GM20000 (cell line): ENCODE data around the gene GTF3A.

Experiments used
- DNase-seq: peaks from one replicate; pipeline ENCODE4 v3.0.0; 2012; ENCODE audit warnings: low spot score
- CTCF ChIP-seq: IDR thresholded peaks from 2 replicates; pipeline ENCODE4 v1.5.1; 2012; ENCODE audit warnings: mild to moderate bottlenecking, control low read depth; ENCODE audit errors: extremely low read depth, missing control alignments

GTF3A gene

DNA sequence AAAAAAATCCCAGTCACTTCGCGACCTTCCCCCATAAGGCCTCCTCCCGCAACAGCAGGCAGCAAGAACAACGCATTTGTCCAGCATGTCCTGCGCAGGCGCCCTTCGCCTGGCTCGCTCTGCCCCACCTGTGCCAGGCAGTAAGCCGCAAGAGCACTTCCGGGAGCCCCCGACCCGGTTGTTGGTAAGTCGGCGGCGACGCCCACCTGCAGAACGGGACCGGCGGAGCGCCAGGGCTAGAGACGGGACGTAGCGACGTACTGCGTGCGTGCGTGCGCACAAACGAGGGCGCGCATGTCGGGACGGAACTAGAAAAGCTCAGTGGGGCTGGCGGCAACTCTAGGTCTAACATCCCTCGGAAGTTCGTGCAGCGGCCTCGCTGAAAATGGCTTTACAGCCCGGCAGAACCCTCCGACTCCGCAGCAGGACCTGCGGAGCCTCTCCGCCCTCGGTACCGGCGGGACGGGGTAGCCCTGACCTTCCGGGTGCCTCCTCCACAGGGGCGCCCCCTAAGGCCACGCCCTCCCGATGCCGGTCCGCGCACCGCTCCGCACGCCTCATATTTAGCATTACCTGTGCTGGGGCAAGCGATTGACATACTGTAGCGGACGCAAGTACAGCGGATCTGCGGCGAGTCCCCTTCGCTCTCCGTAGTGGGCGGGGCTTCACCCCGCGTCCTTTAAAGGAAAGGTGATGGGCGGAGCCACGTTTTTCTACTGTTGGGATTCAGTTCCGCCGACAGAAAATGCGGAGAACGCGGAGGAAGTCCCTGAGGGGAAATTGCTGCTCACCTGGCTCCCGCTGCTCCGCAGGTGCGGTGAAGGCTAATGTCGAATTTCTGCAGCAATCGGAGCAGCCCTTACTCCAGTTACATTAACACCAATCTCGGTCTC lies 25.8 kb downstream of the GTF3A start, which contains the start of gene MTIF3:
TSS of gene MTIF3 (minus strand) at position 629 of the 893 bp plus-strand sequence. CDS start 10,116 bp downstream, outside the sequence.
- DNase-seq = peak; percentile 90
- no peak for TF ChIP-seq CTCF

- no peak for TF ChIP-seq CTCF
- DNase-seq = no peak
Measured at GRCh38 chr13:27450921-27451471, 26.6 kb downstream of the GTF3A start.

DNA sequence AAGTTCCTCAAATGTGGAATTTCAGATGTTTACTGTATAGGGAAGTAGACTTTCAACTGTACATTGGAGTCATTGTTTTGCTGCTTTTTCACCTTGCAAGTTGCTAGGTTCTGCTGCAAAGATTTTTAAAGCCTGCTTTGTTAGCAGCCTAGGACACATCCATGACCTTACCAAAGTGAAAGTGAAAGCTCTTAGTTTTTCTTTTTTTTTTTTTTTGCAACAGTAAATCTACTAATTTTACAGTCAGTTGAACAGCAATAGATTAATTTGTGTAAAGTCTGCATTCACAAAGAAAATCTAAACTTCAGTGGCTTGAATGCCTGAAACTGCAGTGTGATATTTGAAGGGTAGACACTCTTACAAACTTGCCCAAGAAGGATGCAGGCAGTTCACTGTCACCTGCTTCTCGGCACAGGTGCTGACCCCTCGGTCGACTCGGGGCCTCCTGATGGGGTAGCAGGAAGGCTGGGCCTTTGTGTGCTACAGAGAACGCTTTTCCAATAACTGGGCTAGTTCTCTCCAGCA lies 31.0 kb downstream of the GTF3A start:
- DNase-seq = peak; percentile 50
- TF ChIP-seq CTCF = no peak

DNA sequence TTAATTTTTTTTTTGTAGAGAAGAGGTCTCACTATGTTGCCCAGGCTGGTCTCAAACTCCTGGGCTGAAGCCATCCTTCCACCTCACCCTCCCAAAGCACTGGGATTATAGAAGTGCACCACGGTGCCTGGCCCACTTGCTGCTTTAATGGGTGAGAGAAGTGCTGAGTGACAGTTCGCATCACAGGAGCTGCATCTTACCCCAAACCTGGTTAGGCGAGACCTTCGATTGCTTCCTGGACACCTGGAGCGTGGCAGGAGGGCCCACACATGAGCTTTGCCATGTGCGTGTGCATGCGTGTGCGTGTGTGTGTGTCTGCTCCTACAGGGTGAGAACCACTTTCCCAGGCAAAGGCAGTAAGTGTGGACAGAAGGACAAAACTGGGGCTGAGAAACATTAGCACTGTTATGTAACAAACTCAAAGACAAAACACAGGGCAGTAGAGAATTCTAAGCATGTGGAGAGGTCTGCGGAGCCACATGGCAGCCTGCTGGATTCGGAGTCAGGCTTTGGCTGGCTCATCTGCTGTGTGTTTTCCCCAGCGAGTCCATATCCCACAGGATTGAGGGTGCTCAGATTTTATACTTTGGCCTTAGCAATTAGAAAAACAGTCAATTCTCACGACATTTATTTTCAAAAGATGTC lies 37.6 kb downstream of the GTF3A start:
- no peak for TF ChIP-seq CTCF
- no peak for DNase-seq

- TF ChIP-seq CTCF = no peak
- no peak for DNase-seq
Measured at GRCh38 chr13:27463500-27463899, 39.1 kb downstream of the GTF3A start.

GRCh38 chr13:27465611-27466010 lies 41.2 kb downstream of the GTF3A start:
- no peak for DNase-seq

More at GRCh38 chr13:27465611-27466010, 41.2 kb downstream of the GTF3A start:
- no peak for TF ChIP-seq CTCF
